ENCODE data around the gene HOXA1.

HOXA1 gene

GRCh38 chr7:27066148-27066547 is 29.7 kb downstream of the HOXA1 start:
- ATAC-seq = no peak
- TF ChIP-seq TOX (CRISPR knock-in tag; IDR thresholded peaks at IDR 0.05; ENCODE audit: borderline replicate concordance) = no peak
- no peak for TF ChIP-seq RARB (CRISPR knock-in tag; IDR thresholded peaks at IDR 0.05)

GRCh38 chr7:27065709-27066108 is 30.1 kb downstream of the HOXA1 start:
- no peak for TF ChIP-seq TCF4 (CRISPR knock-in tag; IDR thresholded peaks at IDR 0.05; ENCODE audit: borderline replicate concordance)
- no peak for TF ChIP-seq ARNTL (CRISPR knock-in tag; IDR thresholded peaks at IDR 0.05; ENCODE audit: borderline replicate concordance, low read depth)
- TF ChIP-seq POU6F1 (CRISPR knock-in tag; IDR thresholded peaks at IDR 0.05; ENCODE audit: borderline replicate concordance, low read depth) = no peak
- no peak for TF ChIP-seq ZC3H10 (CRISPR knock-in tag; IDR thresholded peaks at IDR 0.05)
- TF ChIP-seq ZFP30 (CRISPR knock-in tag; IDR thresholded peaks at IDR 0.05) = no peak
- no peak for TF ChIP-seq ZFP3 (CRISPR knock-in tag; IDR thresholded peaks at IDR 0.05)
- no peak for TF ChIP-seq GLIS3 (CRISPR knock-in tag; IDR thresholded peaks at IDR 0.05)
- no peak for TF ChIP-seq TOX (CRISPR knock-in tag; IDR thresholded peaks at IDR 0.05; ENCODE audit: borderline replicate concordance)
- TF ChIP-seq, protein P1, sequence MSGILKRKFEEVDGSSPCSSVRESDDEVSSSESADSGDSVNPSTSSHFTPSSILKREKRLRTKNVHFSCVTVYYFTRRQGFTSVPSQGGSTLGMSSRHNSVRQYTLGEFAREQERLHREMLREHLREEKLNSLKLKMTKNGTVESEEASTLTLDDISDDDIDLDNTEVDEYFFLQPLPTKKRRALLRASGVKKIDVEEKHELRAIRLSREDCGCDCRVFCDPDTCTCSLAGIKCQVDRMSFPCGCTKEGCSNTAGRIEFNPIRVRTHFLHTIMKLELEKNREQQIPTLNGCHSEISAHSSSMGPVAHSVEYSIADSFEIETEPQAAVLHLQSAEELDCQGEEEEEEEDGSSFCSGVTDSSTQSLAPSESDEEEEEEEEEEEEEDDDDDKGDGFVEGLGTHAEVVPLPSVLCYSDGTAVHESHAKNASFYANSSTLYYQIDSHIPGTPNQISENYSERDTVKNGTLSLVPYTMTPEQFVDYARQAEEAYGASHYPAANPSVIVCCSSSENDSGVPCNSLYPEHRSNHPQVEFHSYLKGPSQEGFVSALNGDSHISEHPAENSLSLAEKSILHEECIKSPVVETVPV (CRISPR knock-in tag; IDR thresholded peaks at IDR 0.05) = no peak
- no peak for TF ChIP-seq SNAI2 (CRISPR knock-in tag; IDR thresholded peaks at IDR 0.05)
- no peak for TF ChIP-seq RARB (CRISPR knock-in tag; IDR thresholded peaks at IDR 0.05)
- TF ChIP-seq OSR1 (CRISPR knock-in tag; IDR thresholded peaks at IDR 0.05) = no peak
- no peak for TF ChIP-seq BACH2 (CRISPR knock-in tag; IDR thresholded peaks at IDR 0.05; ENCODE audit: borderline replicate concordance)
- TF ChIP-seq ZNF8 (CRISPR knock-in tag; IDR thresholded peaks at IDR 0.05) = no peak
- TF ChIP-seq, protein P2, sequence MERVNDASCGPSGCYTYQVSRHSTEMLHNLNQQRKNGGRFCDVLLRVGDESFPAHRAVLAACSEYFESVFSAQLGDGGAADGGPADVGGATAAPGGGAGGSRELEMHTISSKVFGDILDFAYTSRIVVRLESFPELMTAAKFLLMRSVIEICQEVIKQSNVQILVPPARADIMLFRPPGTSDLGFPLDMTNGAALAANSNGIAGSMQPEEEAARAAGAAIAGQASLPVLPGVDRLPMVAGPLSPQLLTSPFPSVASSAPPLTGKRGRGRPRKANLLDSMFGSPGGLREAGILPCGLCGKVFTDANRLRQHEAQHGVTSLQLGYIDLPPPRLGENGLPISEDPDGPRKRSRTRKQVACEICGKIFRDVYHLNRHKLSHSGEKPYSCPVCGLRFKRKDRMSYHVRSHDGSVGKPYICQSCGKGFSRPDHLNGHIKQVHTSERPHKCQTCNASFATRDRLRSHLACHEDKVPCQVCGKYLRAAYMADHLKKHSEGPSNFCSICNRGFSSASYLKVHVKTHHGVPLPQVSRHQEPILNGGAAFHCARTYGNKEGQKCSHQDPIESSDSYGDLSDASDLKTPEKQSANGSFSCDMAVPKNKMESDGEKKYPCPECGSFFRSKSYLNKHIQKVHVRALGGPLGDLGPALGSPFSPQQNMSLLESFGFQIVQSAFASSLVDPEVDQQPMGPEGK (CRISPR knock-in tag; IDR thresholded peaks at IDR 0.05; ENCODE audit: borderline replicate concordance) = no peak
- no peak for TF ChIP-seq ZNF565 (CRISPR knock-in tag; conservative IDR thresholded peaks at IDR 0.05; ENCODE audit: low read depth)
- no peak for ATAC-seq

DNA sequence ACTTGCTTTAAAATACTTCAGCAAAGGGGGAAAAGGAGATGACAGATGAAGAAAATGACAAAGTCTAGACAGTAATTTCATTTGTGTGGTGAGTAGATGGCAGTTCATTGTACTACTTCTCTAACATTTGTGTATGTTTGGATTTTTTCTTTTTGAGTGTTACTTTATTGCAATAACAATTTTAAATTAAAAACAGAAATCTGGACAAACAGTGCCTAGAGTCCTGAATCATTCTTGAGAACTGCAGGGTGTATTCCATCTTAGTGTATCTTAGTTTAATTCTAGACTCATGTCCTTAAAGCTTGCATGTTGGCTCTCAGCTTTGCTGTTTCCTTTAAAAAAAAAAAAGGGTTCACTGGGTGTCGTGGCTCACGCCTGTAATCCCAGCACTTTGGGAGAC is 31.1 kb downstream of the HOXA1 start:
- no peak for ATAC-seq
- TF ChIP-seq ISL1 (CRISPR knock-in tag; IDR thresholded peaks at IDR 0.05) = no peak
- no peak for TF ChIP-seq GLIS3 (CRISPR knock-in tag; IDR thresholded peaks at IDR 0.05)

GRCh38 chr7:27064159-27064558 is 31.6 kb downstream of the HOXA1 start:
- no peak for ATAC-seq
- TF ChIP-seq ESRRG (CRISPR knock-in tag; IDR thresholded peaks at IDR 0.05) = no peak
- TF ChIP-seq, protein P2 (CRISPR knock-in tag; IDR thresholded peaks at IDR 0.05; ENCODE audit: borderline replicate concordance) = no peak

DNA sequence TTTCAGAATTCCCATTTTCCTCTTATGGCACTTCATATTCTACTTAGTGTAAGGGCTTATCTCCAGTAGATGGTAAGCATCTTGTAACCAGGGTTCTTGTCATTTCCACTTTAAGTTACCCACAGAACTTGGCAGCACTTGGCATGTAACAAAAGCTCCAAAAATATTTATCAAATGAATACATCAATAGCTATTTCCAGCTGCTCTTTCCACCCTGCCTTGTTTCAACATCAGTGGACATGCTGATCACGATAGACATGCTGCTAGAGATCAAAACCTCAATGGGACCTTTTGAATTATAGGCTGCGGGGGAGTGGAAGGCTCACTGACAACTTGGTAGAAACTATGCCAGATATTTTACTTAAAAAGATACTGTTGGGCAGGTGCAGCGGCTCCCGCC is 32.9 kb downstream of the HOXA1 start:
- no peak for ATAC-seq
- TF ChIP-seq, protein P2 (CRISPR knock-in tag; IDR thresholded peaks at IDR 0.05; ENCODE audit: borderline replicate concordance) = no peak
- no peak for TF ChIP-seq ZNF8 (CRISPR knock-in tag; IDR thresholded peaks at IDR 0.05)
